ENCODE results near the gene CHD5.

The CHD5 gene

DNA sequence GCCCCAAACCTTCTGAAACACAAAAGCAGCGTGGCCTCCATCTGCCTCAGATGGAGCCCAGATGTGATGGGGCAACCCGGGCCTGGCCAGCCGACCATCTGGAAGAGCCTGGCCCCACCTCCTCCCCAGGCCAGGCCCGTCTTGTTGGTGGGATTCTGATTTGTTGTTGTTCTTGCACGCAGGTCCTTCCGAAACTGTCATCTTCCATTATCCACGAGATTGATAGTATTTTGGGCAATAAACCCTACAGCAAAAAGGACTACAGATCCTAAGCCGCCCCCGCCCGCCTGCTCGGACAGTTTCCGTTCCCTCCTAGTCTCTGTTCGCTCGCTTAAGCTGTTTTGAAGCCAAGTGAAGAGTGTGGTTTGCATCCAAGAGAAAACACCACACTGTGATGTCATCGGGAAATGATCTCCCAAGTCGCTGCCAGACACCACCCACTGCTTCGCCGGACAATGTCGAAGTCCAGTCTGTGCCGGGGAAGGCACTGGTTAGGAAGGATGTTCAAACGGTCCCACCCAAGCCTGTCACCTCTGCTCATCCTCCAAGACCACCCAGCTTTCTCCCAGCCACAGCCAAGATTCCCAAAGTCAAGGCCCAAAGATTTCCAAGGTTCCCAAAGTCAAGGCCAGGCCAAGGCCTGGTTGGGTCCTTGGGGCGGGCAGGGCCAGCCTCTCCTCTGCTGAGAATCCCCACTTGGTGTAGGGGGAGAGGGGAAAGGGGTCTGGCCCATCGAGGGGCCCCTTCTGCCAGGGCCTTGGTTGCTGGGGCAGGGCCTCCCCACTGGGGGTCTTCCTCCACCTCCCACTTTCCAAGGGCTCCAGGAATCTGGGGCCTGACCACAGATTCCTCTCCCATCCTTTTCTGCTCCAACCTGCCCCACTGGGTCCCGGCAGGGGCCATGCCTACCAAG is 81.6 kb downstream of the CHD5 start:
- no peak for DNase-seq (ENCODE audit: low spot score)

DNA sequence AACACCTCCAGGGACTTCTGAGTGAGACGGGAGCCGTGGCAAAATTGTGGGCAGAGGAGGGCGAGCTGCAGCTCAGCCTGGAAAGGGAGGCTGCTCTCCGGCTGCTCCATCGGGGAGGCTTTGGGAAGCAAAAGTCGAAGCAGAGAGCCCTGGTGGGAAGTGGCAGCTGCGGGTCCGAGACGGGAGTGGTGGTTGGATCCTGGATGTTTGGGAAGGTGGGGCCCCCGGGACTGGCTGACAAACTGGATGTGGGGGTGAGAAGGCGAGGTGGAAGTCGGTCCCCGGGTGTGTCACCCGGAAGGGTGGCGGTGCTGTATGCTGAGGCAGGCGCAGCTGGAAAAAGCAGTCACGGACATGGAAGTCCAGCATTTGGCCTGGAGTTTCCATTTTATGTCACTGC is 82.3 kb downstream of the CHD5 start:
- no peak for DNase-seq (ENCODE audit: low spot score)

DNA sequence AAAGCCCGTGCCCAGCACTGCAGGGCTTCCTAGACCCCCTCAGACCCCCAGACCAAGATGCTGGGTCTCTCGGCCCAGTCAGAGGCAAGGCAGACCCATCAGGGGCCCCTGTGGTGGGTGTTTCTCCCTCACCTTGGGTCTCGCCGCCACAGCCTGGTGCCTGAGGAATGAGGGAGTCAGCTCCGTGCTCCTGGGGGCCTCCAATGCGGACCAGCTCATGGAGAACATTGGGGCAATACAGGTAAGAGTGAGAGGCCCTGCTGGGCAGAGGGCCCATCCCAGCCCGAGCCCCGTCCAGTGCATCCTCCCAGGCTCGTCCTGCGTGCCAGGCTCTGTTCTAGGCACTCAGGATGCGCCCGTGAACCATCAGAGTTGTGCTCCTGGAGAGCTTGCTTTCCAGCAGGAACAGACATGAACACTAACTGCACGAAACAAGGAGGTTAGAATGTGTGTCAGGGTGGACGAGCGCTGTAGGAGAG is 83.0 kb downstream of the CHD5 start:
- DNase-seq (ENCODE audit: low spot score), result no peak

DNA sequence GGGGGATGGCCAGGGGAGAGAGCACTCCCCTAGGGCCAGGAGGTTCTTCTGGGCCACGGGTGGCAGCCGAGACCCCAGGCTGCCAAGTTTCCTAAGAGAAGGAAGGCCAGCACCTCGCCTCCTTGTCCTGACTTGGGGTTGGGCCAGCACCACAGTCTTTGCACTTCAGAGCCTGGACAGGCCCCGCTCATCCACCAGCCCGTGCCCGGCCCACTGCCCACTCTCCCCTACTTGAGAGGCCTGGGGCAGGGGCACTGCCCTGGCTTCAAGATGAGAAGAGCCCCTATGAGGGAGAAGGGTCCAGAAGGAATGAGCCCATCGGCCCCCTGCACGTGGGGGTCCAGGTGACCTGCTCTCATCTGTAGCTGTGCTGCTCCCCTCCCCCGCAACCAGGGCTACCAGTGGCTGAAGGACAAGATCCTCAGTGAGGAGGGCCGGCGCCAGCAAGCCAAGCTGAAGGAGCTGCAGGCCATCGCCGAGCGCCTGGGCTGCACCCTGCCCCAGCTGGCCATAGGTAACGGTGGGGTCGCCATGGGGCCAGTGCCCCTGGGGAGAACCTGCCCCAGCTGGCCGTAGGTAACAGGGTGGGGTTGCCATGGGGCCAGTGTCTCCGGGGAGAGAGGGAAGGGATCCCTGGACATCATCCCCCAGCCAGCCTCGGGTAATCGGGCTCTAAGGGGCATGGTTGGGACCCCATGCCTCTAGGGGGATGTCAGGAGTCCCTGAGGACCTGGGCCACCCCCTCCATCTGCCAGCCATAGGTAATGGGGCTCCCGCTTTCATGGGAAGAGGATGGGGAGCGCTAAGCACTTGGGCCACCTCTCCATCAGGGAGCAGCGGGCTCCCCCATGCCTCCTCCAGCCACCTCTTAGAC is 83.6 kb downstream of the CHD5 start:
- DNase-seq (ENCODE audit: low spot score), result no peak

DNA sequence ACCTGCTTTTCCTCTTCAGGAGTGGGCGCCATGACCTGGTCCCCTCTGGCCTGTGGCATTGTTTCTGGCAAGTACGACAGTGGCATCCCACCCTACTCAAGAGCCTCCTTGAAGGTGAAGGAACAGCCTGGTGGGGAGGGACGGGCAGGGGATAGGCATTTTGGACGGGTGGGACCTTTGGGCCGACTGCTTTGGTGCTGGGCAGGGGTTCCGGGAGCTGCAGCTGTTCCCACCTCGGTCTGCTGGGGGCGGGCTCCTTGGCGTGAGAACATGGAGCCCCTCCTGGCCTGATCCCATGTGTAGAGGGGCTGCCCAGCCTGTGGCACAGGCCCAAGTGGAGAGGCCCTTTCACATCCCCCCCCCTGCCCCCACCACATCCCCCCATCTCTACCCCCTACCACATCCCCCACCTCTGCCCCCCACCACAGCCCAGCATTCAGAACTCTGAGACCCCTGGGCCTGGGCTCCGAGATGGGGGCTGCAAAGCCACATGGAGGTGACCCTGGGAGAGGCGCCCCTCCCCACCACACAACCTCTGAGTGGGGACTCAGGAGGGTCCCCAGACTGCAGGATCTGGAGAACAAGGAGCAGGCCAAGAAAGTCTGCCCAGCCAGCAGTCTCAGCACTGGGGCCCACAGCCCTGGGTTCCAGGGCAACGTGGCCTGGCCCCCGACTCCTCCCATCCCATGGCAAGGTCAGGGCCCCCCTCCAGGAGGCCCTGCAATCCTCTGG is 84.4 kb downstream of the CHD5 start:
- DNase-seq (ENCODE audit: low spot score), result no peak

DNA sequence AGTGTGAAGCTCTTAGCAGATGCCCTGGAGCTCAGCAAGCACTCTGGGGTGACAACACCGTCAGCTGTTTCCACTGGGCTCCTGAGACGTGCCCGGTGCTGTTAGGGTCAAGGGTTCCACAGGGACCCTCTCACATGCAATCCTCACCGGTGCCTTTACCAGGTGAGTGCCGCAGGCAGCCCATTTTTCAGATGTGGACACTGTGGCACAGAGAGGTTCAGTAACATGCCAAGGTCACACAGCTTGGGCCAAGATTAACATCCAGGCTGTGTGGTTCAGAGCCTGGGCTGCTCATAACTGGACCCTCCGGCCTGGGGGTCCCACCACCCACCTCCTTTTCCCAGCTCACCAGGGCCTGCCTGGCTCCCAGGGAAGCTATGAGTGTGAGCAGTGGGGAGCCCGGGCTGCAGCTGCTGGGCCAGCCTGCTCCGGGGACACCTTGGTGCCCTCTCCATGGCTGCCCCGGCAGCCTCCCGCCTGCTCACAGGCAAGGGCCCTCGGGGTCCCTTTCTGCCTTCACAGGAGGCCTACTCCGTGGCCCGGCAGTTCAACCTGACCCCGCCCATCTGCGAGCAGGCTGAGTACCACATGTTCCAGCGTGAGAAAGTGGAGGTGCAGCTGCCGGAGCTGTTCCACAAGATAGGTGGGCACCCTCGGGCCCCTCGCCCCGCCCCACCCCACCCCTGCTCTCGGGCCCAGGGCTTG is 85.2 kb downstream of the CHD5 start:
- DNase-seq (ENCODE audit: low spot score), result no peak

DNA sequence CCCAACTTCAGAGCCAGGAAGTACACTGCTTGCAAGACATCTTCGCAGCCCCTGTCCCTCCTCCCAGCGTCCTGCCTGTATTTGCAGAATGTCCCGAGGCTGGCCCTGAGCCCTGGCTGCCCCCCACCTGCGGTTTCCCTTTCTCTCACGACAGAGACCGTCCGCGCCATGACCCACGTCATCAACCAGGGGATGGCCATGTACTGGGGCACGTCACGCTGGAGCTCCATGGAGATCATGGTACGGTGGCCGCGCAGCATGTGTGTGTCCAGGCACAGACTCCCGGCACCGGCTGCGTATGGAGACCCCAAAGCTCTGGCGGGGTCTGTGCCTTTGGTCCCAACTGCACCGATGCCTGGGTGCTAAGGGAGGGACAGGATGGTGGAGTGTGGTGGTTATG is 85.9 kb downstream of the CHD5 start:
- no peak for DNase-seq (ENCODE audit: low spot score)

DNA sequence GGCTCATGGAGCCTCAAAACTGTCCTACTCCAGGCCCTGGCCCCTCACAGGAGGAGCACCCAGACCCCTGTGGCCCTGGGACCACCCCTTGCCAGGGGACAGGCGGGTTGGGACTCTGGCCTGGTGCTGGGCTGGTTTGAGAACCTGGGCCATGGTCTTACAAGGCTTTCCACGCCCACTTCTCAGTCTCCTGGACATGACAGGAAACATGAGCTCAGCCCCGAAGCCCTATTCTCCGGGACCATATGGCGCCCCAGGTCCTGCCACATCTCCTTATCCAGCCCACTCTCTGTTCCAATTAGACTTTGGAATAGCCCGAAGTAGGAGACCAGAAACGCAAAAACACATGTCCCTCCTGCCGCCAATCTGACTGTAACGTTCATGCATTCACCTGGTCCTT is 86.5 kb downstream of the CHD5 start:
- DNase-seq (ENCODE audit: low spot score), result no peak

DNA sequence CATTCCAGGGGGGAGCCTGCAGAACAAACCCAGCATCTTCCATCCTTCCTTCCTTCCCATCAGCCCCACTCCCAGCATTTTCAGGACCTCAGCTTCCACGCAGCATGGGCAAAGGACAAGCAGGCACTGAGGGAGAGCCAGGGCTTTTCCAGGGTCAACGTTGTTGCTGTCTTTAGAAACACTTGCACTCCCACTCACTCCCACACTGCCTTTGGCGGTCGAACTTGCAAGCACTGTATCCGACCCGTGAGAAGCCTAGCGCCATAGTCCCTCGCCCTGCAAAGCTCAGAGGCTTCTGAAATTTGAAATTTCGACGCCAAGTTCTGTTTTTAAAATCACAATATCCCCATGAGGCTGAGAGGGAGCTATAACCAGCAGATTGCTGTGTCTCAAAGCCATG is 87.0 kb downstream of the CHD5 start:
- DNase-seq (ENCODE audit: low spot score), result no peak

DNA sequence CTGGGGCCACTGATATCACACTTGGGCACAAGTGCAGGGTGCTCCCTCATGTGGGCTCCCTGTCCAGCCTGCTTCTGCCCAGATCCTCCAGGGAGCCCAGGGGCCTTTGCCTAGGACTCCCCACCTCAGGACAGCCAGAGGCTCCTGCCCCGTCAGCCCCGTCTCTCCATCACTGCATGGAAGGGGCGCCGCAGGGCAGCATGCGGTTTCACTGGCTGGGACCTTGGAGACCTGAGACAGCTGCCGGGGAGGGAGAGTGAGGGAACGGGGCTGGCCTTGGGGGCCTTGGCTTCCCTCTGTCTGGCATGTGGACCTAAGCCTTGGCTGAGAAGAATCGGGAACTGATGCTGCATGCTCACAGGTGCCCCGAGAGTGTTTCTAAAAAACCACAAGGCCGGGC is 87.9 kb downstream of the CHD5 start:
- DNase-seq (ENCODE audit: low spot score), result no peak

DNA sequence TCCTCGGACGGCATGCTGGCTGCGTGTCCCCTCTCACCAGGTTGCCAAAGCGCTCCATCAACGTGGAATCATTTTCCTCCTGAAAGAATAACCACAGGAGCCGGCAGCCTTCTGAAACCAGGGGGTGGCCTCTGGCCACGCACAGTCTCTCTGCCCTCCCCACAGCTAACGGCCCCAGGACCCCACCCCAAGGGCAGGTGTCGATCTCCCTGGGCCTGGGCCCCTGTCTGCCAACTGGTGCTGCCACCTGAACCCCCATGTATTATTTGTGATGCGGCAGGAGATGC is 88.4 kb downstream of the CHD5 start:
- DNase-seq (ENCODE audit: low spot score), result no peak

DNA sequence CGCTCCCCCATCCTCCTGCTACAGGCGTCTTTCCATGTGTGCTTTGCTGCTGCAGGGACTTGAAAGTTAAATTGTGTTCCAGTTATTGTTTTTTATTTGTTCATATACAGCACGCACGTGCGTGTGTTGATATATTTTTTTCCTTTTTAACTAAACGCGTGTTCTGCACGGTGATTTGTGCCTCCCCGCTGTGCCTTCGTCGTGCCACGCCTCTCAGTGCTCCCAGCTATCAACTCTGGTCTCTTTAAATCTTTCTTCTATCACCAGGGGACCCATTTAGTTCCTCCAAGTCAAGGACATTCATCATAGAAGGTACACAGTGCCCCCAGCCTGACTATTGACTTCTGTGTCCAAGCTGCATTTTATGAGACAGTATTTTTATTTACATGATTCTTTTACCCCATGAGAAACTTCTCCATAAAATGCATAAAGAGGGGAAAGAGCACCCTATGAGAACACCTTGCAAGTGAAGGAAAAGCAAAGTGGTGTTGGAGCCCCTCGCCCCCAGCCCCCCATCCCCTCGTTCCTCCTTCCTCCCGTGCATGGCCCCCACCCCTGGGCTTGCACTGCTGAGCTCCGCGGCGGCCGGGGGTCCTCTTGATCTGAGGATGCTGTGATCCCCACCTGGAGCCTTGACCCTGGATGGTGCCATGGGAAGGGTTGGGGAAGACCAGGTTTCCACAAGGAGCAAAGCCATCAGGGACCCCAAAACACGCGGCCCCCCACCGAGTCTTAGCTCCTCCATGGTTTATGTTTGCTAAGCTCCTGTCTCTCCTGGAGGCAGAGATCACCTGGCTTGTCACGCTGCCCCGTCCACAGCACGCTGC is 88.9 kb downstream of the CHD5 start:
- DNase-seq (ENCODE audit: low spot score), result no peak

DNA sequence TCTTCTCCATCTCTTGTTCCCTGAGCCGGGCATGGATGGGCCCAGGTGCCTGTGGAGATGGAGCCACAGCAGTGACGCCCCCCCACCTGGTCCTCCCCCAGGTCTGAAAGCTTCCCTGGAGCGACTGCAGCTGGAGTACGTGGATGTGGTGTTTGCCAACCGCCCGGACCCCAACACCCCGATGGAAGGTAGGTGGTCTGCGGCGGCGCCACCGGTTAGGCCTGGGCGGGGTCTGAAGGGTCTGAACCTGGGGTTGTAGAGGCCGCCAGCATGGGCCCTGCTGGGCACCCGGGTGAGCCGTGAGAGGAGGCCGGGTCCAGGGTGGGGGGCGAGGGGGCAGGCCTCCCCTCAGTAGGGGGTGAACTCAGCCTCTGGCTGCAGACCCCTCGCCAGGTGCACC is 89.8 kb downstream of the CHD5 start:
- DNase-seq (ENCODE audit: low spot score), result no peak

DNA sequence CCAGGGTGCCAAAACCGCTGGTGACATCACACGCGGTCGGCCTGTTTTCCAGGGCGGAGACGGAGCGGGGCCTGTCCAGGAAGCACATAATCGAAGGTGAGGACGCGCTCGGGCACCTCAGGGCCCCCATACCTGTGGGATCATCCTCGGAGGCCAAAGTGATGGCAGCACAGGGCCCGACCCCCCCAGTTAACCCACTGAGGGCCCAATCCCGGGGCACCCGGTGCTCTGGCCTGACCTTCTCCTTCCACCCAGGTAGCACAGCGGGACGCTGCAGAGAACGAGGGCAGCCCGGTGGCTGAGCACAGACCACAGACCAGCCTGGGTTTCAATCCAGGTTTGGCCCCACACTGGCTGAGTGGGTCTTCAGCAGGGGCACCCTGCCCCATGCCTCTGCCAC is 91.2 kb downstream of the CHD5 start:
- no peak for DNase-seq (ENCODE audit: low spot score)

DNA sequence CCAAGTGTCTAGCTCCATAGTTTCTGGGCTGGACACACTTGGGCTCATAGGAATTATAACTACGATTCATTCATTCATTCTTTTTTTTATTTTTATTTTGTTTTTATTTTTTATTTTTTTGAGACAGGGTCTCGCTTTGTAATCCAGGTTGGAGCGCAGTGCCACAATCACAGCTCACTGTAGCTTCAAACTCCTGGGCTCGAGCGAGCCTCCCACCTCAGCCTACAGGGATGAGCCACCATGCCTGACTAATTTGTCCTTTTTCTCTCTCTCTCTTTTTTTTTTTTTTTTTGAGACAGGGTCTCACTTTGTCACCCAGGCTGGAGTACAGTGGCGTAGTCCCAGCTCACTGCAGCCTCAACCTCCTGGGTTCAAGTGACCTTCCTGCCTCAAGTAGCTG is 92.2 kb downstream of the CHD5 start:
- DNase-seq (ENCODE audit: low spot score), result no peak

DNA sequence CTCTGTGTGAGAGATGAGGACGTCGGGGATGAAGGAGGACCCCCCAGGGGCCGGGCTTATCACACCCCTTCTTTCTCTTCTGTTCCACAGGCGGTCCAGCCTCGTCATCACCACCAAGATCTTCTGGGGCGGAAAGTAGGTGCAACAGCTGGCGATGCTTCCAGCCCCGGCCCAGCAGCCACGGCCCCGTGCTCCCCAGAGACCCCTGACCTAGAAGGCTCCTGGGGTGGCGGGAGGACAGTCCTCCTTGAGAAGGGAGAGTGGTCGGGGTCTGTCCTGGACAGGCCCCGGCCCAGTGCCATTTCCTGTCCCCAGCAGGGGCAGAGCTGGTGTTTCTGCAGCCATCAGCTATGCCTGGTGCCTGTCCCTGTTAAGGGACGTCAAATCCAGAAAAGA is 92.7 kb downstream of the CHD5 start:
- no peak for DNase-seq (ENCODE audit: low spot score)

DNA sequence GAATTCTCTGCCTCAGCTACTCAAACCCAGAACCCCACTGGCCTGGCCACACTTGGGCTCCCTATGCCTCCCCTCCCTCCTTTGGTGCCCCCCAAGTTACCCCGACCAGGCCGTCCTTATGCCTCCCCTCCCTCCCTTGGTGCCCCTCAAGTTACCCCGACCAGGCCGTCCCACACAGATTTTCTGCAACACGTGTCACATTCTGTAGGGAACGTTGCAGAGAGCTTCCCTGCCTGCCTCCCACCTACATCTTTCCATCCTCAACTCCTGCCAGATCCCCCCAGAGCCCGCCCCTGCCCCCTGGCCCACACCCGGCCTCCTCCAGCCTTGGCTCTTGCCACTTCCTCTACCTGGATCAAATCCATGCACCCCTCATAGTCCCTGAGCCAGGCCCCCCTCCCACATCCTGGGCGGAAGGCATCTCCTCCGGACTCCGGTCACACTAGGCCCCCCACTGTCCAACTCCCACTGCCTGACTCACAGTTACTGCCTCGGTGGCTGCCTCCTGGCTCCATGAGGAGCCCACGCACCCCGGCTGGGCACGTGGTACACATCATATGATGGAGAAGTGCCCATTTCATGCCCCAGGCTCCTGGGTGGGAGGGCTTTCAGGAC is 93.3 kb downstream of the CHD5 start:
- DNase-seq (ENCODE audit: low spot score), result no peak

DNA sequence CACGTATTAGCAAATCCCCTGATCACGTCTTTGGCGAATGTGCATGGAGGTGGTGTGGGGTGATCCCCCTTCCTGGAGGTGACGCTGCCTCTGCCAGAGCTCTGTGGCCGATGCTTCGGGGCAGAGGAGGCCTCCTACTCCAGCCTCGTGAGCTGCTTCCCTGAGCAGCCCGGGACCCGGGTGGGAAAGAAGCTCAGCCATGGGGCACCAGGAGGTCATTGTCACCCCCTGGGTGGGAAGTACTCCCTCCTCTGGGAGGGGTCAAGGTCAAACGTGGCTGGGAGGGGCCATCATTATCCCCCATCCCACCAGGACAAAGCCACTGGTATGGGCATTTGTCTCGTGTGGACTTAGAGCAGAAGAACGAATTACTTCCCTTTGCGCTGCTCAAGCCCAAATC is 93.8 kb downstream of the CHD5 start:
- no peak for DNase-seq (ENCODE audit: low spot score)

DNA sequence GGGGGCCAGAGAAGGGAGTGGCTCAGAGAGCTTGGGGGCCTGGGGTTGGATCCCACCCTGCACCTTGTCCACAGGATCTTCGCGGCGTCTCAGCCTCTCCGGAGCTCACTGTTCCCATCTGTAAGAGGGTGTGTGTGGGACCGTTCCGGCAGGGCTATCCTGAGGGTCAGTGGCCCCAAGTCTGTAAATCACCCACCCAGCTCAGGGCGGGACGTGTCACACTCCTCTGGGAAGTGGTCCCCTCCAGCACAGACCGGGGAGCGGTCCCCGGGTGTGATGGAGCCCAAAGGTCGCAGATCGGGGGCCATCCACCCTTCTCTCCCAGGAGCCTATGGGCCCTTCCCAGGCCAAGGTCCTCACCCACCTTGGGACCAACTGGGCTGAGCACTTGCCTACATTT is 94.5 kb downstream of the CHD5 start:
- DNase-seq (ENCODE audit: low spot score), result no peak

DNA sequence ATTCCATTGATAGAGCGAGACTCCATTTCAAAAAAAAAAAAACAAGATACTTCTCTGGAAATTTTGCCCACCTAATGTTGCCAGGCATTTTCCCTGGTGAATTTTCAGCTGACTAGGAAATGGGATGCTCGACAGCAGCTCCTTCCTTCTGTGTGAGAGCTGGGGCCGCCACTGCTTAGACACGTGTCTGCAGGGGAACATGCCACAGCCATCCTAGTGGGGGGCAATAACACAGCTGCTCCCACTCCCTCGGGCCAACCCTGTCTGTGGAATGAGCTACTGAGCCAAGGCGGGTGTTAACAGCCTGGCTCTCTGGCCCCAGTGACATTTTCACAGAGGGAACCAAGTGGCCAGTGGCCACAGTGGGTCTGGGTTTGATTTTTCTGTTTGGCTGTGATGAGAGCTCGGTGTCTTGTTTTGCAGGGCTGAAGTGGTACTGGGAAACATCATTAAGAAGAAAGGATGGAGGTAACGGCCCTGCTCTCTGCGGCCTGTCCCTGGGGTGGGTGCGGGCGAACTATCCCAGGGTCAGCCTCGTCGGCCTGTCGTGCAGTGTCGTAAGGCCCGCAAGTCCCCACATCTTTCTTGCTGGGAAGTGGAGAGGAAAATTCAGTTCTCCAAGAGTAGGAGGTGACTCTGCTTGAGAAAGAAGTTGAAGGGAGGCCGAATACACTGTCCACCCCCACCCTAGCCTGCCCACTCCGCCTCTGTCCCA is 95.2 kb downstream of the CHD5 start:
- no peak for DNase-seq (ENCODE audit: low spot score)
